ENCODE data around the gene UACA.

DNA sequence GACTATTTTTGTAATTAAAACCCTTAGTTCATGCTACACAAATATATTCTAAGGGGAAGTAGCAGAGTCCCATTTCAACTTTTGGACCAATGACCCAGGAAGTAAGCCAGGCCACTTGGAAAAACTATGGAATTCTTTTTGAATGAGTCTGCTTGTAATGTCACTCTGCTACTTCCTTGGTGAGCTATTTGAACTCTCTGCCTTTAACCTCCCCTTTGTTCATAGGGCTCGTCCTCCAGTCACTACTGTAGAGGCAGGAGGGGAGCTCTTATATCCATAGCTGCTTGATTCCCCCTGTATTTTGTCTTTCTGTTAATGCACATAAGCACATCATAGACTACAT is 119.6 kb downstream of the UACA start:
- TF ChIP-seq, protein P1, sequence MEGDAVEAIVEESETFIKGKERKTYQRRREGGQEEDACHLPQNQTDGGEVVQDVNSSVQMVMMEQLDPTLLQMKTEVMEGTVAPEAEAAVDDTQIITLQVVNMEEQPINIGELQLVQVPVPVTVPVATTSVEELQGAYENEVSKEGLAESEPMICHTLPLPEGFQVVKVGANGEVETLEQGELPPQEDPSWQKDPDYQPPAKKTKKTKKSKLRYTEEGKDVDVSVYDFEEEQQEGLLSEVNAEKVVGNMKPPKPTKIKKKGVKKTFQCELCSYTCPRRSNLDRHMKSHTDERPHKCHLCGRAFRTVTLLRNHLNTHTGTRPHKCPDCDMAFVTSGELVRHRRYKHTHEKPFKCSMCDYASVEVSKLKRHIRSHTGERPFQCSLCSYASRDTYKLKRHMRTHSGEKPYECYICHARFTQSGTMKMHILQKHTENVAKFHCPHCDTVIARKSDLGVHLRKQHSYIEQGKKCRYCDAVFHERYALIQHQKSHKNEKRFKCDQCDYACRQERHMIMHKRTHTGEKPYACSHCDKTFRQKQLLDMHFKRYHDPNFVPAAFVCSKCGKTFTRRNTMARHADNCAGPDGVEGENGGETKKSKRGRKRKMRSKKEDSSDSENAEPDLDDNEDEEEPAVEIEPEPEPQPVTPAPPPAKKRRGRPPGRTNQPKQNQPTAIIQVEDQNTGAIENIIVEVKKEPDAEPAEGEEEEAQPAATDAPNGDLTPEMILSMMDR (IDR thresholded peaks at IDR 0.05; ENCODE audit: low read depth, low read length) = no peak
- no peak for TF ChIP-seq POLR2A (IDR thresholded peaks at IDR 0.05; ENCODE audit: extremely low read depth, insufficient read length)
- TF ChIP-seq, protein P2, sequence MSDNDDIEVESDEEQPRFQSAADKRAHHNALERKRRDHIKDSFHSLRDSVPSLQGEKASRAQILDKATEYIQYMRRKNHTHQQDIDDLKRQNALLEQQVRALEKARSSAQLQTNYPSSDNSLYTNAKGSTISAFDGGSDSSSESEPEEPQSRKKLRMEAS (IDR thresholded peaks at IDR 0.05; ENCODE audit: low read depth, low read length) = no peak

All from NB4 (cell line).